DOHH2 (cell line): ENCODE data around the gene MTERF4.

Source experiments
- H3F3A ChIP-seq: fragments of 200-600 bp; sonication (generic), shearing (Covaris generic); 2 replicates; pipeline ENCODE4 v1.6.0; 2016; ENCODE audit warnings: antibody characterized with exemption, mild to moderate bottlenecking; ENCODE audit not compliant: control insufficient read depth, insufficient read depth
- H3K27ac ChIP-seq: fragments of 200-600 bp; sonication (generic); 2 replicates; pipeline ENCODE4 v1.5.1; 2014; ENCODE audit warnings: low read depth, mild to moderate bottlenecking, low read length, moderate library complexity
- H3K27me3 ChIP-seq: fragments of 200-600 bp; sonication (generic); 2 replicates; pipeline ENCODE4 v1.6.1; 2014; ENCODE audit warnings: mild to moderate bottlenecking, low read length, mixed read lengths; ENCODE audit not compliant: control insufficient read depth
- H3K36me3 ChIP-seq: fragments of 200-600 bp; sonication (generic); 2 replicates; pipeline ENCODE4 v1.6.1; 2014; ENCODE audit warnings: mild to moderate bottlenecking, low read length, moderate library complexity, mixed read lengths; ENCODE audit not compliant: control insufficient read depth
- H3K4me1 ChIP-seq: fragments of 200-600 bp; sonication (generic); 2 replicates; pipeline ENCODE4 v1.6.1; 2014; ENCODE audit warnings: mild to moderate bottlenecking, low read length, mixed read lengths; ENCODE audit not compliant: control insufficient read depth
- H3K4me2 ChIP-seq: fragments of 200-600 bp; sonication (generic); 2 replicates; pipeline ENCODE4 v1.6.0; 2014; ENCODE audit warnings: mild to moderate bottlenecking, low read length, moderate library complexity
- H3K4me3 ChIP-seq: fragments of 200-600 bp; sonication (generic); 2 replicates; pipeline ENCODE4 v1.5.1; 2014; ENCODE audit warnings: mild to moderate bottlenecking, low read length, mixed read lengths
- H3K79me2 ChIP-seq: fragments of 200-600 bp; sonication (generic); 2 replicates; pipeline ENCODE4 v1.6.1; 2014; ENCODE audit warnings: mild to moderate bottlenecking, low read length, mixed read lengths; ENCODE audit not compliant: control insufficient read depth
- H3K9me2 ChIP-seq: fragments of 200-600 bp; sonication (generic); replicated peaks from 2 replicates; pipeline ENCODE4 v1.6.1; 2014; ENCODE audit warnings: mild to moderate bottlenecking, low read length, mixed read lengths; ENCODE audit not compliant: control insufficient read depth
- H3K9me3 ChIP-seq: fragments of 200-600 bp; sonication (generic); 2 replicates; pipeline ENCODE4 v1.6.1; 2014; ENCODE audit warnings: antibody characterized with exemption, low read length, mixed read lengths; ENCODE audit not compliant: control insufficient read depth, insufficient read depth
- H4K20me1 ChIP-seq: fragments of 200-600 bp; sonication (generic); 2 replicates; pipeline ENCODE4 v1.6.0; 2014; ENCODE audit warnings: low read depth, mild to moderate bottlenecking, antibody characterized with exemption, low read length, moderate library complexity; ENCODE audit not compliant: control insufficient read depth, insufficient read depth
- CTCF ChIP-seq: fragments of 200-600 bp; sonication (generic); IDR thresholded peaks from one replicate; pipeline ENCODE4 v1.5.1; 2014; ENCODE audit warnings: antibody characterized with exemption, mild to moderate bottlenecking, low read depth, low read length; ENCODE audit not compliant: poor library complexity, severe bottlenecking
- EZH2phosphoT487 ChIP-seq: fragments of 200-600 bp; sonication (generic); IDR thresholded peaks from 2 replicates; pipeline ENCODE4 v1.6.1; 2017; ENCODE audit warnings: borderline replicate concordance, mild to moderate bottlenecking, antibody characterized with exemption, low read length, moderate library complexity, mixed read lengths

The MTERF4 gene

GRCh38 chr2:241053576-241054251, 48.4 kb downstream of the MTERF4 start:
- no peaks in the 10 kb centered on the region for H3K27me3 ChIP-seq
- TF ChIP-seq CTCF (no peak), EZH2phosphoT487 (no peak)
- no peaks in the 10 kb centered on the region for H3K9me2 ChIP-seq

GRCh38 chr2:241052677-241053360, 49.3 kb downstream of the MTERF4 start:
- peaks cover 6% of the 10 kb centered on the region; the same call in 1 of the 2 replicates for H3F3A ChIP-seq
- no peak overlapping the region for H3K4me2 ChIP-seq
- no peak overlapping the region for H3K27ac ChIP-seq
- H3K9me3 ChIP-seq = no peaks in the 10 kb centered on the region
- H3K36me3 ChIP-seq = peaks cover 51% of the 10 kb centered on the region
- TF ChIP-seq CTCF = no peak
- no peak for TF ChIP-seq EZH2phosphoT487
- H3K4me1 ChIP-seq = no peaks in the 10 kb centered on the region
- no peaks in the 10 kb centered on the region for H3K79me2 ChIP-seq
- H3K9me2 ChIP-seq = no peaks in the 10 kb centered on the region
- H3K27me3 ChIP-seq = no peaks in the 10 kb centered on the region
- H4K20me1 ChIP-seq = no peaks in the 10 kb centered on the region
- H3K4me3 ChIP-seq = no peak overlapping the region

More at GRCh38 chr2:241053576-241054251, 48.4 kb downstream of the MTERF4 start:
- Histone ChIP-seq H4K20me1 (no peaks in the 10 kb centered on the region), H3K4me1 (no peaks in the 10 kb centered on the region), H3K27ac (no peak overlapping the region), H3K36me3 (peaks cover 45% of the 10 kb centered on the region), H3K79me2 (no peaks in the 10 kb centered on the region), H3K9me3 (no peaks in the 10 kb centered on the region), H3F3A (peaks cover 9% of the 10 kb centered on the region; the same call in 1 of the 2 replicates), H3K4me2 (no peak overlapping the region), H3K4me3 (no peak overlapping the region)

- no peaks in the 10 kb centered on the region for H3K9me3 ChIP-seq
- H3K27ac ChIP-seq = no peak overlapping the region
- H3K4me2 ChIP-seq = no peak overlapping the region
- peaks cover 4% of the 10 kb centered on the region; the same call in 1 of the 2 replicates for H3F3A ChIP-seq
- no peak overlapping the region for H3K4me3 ChIP-seq
- H3K9me2 ChIP-seq = no peaks in the 10 kb centered on the region
- no peaks in the 10 kb centered on the region for H3K4me1 ChIP-seq
- no peaks in the 10 kb centered on the region for H4K20me1 ChIP-seq
- TF ChIP-seq CTCF (no peak), EZH2phosphoT487 (no peak)
- H3K36me3 ChIP-seq = peaks cover 59% of the 10 kb centered on the region
- H3K27me3 ChIP-seq = no peaks in the 10 kb centered on the region
- H3K79me2 ChIP-seq = no peaks in the 10 kb centered on the region
Observed at GRCh38 chr2:241051578-241052487, 50.3 kb downstream of the MTERF4 start.
